HG02642 (cell line): ENCODE results near the gene ANKRD52.
"Not testable (repeated sequence)": the region's sequence is repeated elsewhere in the genome, so short reads cannot be mapped to it uniquely, and the experiment has no call there.

Experiments used
- ATAC-seq: cut with Tn5 transposase; IDR thresholded peaks from one replicate; pipeline ENCODE4 v1.9.1; 2021; ENCODE audit warnings: mild to moderate bottlenecking; ENCODE audit not compliant: unreplicated experiment, poor library complexity

ANKRD52 gene

DNA sequence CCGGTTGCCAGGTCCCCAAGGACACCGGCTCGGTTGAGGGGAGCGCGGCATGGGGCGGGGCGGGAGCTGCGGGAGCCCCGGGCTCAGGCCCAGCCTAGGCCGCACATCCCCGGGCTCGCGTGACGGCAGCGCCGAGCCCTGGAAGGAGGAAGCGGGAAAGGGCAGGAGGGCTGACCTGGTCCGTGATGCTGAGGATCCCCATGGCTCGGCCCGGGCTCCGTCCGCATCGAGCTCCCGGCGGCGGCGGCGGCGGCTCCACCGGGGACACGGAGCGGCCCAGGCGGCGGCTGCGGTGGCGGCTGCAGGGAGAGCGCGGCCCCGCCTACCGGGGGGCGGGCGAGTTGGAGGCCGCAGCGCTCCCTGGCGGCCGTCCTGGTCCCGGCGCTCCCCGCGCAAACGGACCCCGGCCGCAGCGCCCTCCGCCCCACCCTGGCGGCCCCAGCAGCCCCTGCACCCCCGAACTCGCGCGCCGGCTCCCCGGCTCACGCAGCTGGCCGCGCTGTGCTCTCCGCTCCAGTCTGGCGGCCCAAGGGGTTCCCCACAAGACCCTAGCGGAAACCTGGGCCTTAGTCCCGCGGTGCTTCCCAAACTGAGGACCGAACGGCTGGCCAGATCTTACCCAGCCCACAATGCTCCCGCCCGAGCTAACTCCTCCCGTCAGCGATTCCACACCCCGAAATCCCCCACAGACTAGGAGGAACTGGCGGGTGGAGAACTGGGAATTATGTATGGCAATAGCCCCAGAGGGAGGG lies at the start of gene ANKRD52:
ANKRD52 (minus strand) TSS at position 317 of the 752 bp plus-strand sequence; CDS start at position 202, 115 bp downstream.
- ATAC-seq: peak; percentile 94

GRCh38 chr12:56307221-56307965 lies 49.2 kb upstream of the ANKRD52 start:
- ATAC-seq: no peak

- ATAC-seq: no peak
These were observed 46.8 kb upstream of the ANKRD52 start for GRCh38 chr12:56304872-56305590.

GRCh38 chr12:56304276-56304675 lies 46.1 kb upstream of the ANKRD52 start:
- no peak for ATAC-seq

GRCh38 chr12:56300644-56301464 lies 42.7 kb upstream of the ANKRD52 start:
- ATAC-seq: no peak

DNA sequence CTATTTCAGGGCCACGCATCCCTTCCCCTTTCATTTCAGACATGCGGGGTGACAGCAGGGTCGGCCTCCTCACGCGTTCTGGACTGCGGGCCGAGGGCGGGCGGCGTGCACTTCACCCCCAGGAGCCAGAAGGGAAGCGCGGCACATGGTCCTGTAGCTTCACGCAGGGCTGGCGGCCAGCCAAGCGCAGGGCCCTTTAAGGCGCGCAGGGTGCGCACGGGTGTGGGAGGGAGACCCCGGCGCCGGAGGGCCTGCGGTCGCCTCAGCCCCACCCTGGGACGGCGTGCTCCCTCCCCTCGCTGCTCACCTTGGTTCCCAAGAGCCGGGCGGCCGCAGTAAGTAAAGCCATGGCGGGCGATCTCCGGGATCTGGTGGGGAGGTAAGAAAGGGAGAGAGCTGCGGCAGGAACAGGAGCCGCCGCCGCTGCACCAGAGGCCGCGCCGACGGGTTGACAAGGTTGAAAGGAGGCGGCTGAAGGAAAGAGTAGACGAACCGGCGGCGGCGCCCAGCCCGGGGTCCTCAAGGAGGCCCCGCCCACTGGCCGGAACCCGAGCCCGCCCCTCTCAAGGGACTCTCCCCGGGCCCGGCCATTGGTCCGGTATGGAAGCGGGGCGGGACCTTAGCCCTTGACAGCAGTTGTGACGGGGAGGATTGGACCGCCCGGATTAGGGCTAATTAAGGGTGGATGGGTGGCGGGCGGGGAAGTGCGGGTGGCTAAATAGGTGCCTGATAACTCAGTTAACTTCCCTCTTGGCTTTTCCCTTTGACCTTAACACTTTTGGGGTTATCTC lies 41.9 kb upstream of the ANKRD52 start, which contains the start of gene CS:
CS (minus strand) TSS at position 478 of the 791 bp plus-strand sequence; CDS start at position 349, 129 bp downstream.
- ATAC-seq: peak; percentile 95

DNA sequence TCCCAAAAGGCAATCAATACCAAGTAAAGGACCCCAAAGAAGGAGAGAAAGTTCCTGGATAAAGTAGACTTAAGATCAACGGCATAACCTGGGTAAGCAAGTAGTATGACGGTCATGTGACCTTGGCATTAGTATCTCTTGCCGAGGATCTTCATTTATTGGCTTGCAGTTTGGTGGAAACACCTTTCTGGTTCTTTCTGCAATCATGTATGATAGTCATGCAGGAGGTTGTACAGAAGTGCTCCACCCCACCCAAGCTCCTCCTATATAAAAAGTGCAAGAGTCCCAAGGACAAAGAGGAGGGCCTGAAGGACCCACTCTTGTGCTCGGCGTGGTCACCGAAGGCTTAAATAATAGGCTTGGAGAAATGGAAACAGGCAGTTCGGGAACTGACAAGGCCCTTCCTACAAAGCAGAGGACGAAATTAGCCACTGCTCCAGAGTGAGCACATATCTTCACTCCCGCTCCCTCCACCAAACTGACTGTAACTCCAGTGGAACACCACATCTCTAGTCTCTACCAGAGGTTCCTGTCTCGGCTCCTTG lies 41.2 kb upstream of the ANKRD52 start:
- ATAC-seq: no peak

- ATAC-seq: no peak
These were observed 40.6 kb upstream of the ANKRD52 start for GRCh38 chr12:56298828-56299227.

GRCh38 chr12:56297400-56297799 lies 39.2 kb upstream of the ANKRD52 start:
- ATAC-seq: no peak

GRCh38 chr12:56296295-56296694 lies 38.1 kb upstream of the ANKRD52 start:
- ATAC-seq: no peak

GRCh38 chr12:56293795-56294194 lies 35.6 kb upstream of the ANKRD52 start:
- no peak for ATAC-seq

DNA sequence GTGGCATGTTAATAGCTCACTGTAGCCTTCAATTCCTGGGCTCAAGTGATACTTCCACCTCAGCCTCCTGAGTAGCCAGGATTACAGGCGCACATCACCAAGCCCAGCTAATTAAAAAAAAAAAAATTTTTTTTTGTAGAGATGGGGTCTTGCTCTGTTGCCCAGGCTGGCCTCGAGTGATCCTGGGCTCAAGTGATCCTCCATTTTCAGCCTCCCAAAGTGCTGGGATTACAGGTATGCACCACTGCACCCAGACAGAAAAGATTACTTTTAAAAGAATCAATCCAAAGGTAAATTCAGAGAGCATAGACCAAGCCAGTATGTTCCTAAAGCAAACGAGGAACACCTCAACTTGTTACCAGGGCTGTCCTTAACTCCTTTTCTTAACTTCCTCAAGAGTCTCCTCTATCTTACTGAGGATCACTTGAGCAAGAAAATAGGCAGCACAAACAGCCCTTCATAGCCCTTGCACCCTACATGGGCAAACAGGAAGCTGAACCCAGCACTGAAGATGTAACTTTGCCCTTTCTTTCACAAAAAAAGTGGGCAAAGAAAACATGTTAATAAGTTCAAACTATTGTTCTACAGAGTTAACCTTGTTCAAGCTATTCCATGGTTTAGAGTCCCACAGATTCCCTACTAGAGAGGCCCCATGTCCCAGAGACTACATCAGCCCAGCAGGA lies 30.7 kb upstream of the ANKRD52 start:
- no peak for ATAC-seq

DNA sequence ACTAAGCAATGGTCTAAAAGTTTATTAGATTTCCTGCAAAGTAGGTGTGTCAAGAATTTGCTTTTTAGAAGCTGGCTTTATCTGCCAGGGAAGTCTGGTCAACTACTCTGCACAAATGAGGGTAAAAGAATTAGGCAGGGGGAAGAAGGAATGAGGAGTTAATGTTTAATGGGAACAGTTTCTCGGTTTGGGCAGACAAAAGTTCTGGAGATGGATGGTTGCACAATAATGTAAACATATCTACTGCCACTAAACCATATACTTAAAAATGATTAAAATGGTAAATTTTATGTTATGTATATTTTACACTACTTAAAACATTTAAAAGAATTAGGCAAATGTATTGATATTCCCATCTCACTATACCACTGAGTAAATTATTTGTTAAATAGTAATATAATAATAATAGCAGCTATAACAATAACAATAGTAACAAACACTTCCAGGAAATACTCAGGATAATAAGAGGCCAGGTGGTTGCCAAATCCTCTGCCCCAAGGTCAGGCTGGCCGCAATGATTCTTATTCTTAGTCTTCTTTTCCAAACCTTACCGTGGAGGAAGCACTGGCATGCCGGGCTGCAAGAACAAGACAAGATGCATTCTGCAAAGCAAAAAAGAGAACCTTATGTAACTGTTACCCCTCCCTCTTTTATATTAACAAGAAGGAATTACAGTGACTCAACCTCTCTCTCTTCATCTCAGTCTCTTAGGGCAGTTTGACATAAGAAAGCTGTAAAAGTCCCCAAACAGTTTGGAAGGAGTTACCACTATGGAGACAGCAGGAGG lies 28.1 kb upstream of the ANKRD52 start:
- ATAC-seq: no peak

DNA sequence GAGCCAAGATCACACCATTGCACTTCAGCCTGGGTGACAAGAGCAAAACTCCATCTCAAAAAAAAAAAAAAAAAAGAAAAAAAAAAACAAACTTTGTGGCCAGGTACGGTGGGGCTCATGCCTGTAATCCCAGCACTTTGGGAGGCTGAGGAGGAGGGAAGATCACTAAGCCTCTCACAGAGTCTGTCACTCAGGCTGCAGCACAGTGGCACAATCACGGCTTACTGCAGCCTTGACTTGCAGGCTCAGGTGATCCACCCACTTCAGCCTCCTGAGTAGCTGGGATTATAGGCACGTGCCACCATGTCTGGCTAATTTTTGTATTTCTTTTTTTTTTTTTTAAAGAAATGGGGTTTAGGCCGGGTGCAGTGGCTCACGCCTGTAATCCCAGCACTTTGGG lies 26.1 kb upstream of the ANKRD52 start:
- not testable (repeated sequence) for ATAC-seq

DNA sequence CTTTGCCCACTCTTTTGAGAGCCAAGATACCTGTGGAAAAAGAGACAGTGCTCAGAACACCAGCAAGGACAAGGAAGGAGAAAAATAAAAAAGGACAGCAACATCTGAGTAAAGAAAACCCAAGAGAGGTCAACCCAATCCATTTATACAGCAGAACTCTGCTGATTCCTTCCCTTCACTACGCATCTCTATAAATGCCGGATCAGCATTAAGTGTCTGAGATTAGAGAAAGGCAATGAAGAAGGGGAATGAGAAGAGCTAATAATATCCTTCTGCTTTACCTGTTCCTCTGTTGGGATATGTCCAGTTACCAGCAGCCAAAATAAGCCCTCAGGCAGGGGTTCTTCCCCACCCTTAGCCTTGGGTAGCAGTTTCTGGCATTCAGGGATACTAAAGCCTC lies 24.4 kb upstream of the ANKRD52 start:
- ATAC-seq: no peak

GRCh38 chr12:56282030-56282429 lies 23.8 kb upstream of the ANKRD52 start:
- ATAC-seq: no peak

- no peak for ATAC-seq
These were observed 22.7 kb upstream of the ANKRD52 start for GRCh38 chr12:56280849-56281248.

DNA sequence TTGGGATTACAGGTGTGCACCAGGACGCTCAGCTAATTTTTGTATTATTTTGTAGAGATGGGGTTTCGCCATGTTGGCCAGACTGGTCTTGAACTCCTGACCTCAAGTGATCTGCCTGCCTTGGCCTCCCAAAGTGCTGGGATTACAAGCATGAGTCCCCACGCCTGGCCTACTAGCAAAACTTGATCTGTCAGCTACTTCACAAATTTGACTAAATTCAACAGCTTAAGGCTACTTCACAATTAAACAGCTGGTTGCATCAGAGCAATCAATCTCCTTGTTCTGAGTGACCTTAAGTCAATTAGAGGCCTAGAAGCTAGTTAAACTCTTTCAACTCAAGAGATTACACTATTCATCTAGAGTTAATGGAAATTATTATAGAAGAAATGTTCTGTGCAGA lies 20.7 kb upstream of the ANKRD52 start:
- no peak for ATAC-seq
